Measurements from ENCODE around the gene SMAD9.

DNA sequence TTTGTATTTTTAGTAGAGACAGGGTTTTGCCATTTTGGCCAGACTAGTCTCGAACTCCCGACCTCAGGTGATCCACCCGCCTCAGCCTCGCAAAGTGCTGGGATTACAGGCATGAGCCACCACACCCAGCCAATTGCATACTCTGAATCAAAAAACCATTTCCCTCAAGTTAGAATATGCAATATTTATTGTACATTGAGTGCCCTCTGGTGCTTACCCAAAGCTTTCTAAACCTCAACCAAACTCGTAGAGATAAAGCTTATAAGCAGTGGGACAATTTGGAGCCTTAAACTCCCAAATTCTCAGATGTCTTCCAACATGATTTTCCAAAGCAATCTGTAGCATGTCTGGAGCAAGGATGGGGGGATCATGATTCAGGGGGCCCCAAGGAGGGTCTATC, 78.6 kb downstream of the SMAD9 start:
- TF ChIP-seq, protein P1, sequence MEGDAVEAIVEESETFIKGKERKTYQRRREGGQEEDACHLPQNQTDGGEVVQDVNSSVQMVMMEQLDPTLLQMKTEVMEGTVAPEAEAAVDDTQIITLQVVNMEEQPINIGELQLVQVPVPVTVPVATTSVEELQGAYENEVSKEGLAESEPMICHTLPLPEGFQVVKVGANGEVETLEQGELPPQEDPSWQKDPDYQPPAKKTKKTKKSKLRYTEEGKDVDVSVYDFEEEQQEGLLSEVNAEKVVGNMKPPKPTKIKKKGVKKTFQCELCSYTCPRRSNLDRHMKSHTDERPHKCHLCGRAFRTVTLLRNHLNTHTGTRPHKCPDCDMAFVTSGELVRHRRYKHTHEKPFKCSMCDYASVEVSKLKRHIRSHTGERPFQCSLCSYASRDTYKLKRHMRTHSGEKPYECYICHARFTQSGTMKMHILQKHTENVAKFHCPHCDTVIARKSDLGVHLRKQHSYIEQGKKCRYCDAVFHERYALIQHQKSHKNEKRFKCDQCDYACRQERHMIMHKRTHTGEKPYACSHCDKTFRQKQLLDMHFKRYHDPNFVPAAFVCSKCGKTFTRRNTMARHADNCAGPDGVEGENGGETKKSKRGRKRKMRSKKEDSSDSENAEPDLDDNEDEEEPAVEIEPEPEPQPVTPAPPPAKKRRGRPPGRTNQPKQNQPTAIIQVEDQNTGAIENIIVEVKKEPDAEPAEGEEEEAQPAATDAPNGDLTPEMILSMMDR (IDR thresholded peaks at IDR 0.05), result no peak
- no peak for TF ChIP-seq POLR2A (IDR thresholded peaks at IDR 0.05)
